Mucosa of rectum (tissue), 2 donors: ENCODE data around the gene MAGI2.

Source experiments
- H3K27ac ChIP-seq, 2 donors: one replicate each; pipeline ENCODE4 v1.7.0; 2013; ENCODE audit warnings: inconsistent platforms in 2 of 2, low read depth in 2 of 2, low read length in 2 of 2
- H3K27me3 ChIP-seq, 2 donors: one replicate each; pipeline ENCODE4 v1.7.0; 2013; ENCODE audit warnings: low read length in 2 of 2; ENCODE audit not compliant: control insufficient read depth in 2 of 2, insufficient read depth in 2 of 2
- H3K36me3 ChIP-seq, 2 donors: one replicate each; pipeline ENCODE4 v1.7.0; 2013; ENCODE audit warnings: low read length in 2 of 2; ENCODE audit not compliant: control insufficient read depth in 2 of 2, insufficient read depth in 2 of 2
- H3K4me1 ChIP-seq, 2 donors: one replicate each; pipeline ENCODE4 v1.7.0; 2013; ENCODE audit warnings: low read length in 2 of 2, mild to moderate bottlenecking in 1 of 2; ENCODE audit not compliant: control insufficient read depth in 2 of 2, insufficient read depth in 2 of 2
- H3K4me3 ChIP-seq, 2 donors: one replicate each; pipeline ENCODE4 v1.7.0; 2013; ENCODE audit warnings: low read length in 2 of 2
- H3K9ac ChIP-seq, 2 donors: one replicate each; pipeline ENCODE4 v1.7.0; 2013; ENCODE audit warnings: low read length in 2 of 2, low read depth in 1 of 2, mild to moderate bottlenecking in 1 of 2
- H3K9me3 ChIP-seq, 2 donors: one replicate each; pipeline ENCODE4 v1.7.0; 2013; ENCODE audit warnings: low read length in 2 of 2; ENCODE audit not compliant: control insufficient read depth in 2 of 2
- donor health status: healthy.
- donor health status: Normal muscosa, but diverticular disease.

Gene MAGI2

DNA sequence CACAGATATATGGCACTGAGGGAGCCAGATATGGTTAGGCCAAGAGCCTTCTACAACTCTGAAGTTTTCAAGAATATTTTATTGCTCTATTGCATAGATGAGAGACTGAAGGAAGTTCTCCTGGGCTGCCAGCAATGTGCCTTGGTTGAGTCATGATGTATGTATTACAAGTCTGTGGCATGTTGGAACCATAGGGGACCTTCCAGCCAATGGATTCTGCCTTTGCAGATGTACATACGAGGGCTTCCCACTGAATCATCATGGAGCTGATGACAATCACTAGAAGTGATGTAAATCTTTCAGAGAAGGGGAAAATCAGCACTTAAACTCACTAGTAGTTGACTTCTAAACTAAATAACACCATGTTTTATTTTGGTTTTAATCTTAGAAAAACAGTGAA is 1235.4 kb downstream of the MAGI2 start:
- Histone ChIP-seq H3K36me3 (no peaks in the 10 kb centered on the region), H3K4me1 (peaks cover 0 to 3% of the 10 kb centered on the region in 2 donors), H3K9ac (no peak overlapping the region)

DNA sequence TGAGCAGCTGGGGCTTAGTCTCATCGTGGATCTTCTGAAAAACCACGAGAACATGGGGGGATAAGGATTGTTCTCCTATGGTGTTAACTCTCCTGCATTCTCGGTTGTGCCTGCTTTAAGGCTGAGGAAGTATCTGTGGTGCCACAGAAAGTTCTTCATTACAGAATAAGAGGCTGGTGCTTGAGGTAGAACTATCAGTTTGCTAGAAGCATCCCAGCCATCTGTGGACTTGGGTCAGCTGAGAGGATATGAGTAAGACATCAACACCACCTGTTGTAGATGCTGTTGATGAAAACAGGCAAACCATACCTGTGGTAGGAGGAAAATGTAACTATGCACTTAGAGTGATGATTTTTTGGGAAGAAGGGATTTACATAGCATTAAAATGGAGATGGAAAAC is 1238.3 kb downstream of the MAGI2 start:
- H3K4me3 ChIP-seq = no peak overlapping the region
- no peaks in the 10 kb centered on the region for H3K36me3 ChIP-seq
- H3K27ac ChIP-seq = no peak overlapping the region
- no peaks in the 10 kb centered on the region for H3K27me3 ChIP-seq
- H3K9ac ChIP-seq = no peak overlapping the region
- H3K4me1 ChIP-seq = no peaks in the 10 kb centered on the region
- H3K9me3 ChIP-seq = no peaks in the 10 kb centered on the region

More for the DNA sequence above, 1235.4 kb downstream of the MAGI2 start:
- Histone ChIP-seq H3K27me3 (no peaks in the 10 kb centered on the region), H3K9me3 (no peaks in the 10 kb centered on the region), H3K4me3 (no peak overlapping the region), H3K27ac (no peak overlapping the region)

DNA sequence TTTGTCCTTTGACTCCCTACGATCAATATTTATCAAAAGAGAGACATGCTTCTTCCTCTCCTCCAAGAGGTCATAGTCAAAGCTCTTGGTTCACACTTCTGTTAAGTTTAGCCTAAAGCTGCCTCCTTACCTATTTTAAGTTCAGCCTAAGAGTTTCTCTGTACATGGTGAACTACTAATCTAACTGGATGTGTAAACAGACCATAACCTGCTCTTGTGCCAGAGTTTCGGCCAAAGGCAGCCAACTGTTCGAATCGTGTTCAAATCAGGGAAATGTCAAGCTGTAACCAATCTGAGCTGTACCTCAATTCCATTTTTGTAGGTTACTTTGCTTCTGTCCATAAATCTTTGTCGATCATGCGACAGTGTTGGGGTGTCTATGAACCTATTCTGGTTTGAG is 1240.1 kb downstream of the MAGI2 start:
- Histone ChIP-seq H3K9ac (no peak overlapping the region), H3K4me1 (no peaks in the 10 kb centered on the region), H3K27ac (no peak overlapping the region), H3K4me3 (no peak overlapping the region), H3K36me3 (no peaks in the 10 kb centered on the region), H3K9me3 (no peaks in the 10 kb centered on the region), H3K27me3 (no peaks in the 10 kb centered on the region)

DNA sequence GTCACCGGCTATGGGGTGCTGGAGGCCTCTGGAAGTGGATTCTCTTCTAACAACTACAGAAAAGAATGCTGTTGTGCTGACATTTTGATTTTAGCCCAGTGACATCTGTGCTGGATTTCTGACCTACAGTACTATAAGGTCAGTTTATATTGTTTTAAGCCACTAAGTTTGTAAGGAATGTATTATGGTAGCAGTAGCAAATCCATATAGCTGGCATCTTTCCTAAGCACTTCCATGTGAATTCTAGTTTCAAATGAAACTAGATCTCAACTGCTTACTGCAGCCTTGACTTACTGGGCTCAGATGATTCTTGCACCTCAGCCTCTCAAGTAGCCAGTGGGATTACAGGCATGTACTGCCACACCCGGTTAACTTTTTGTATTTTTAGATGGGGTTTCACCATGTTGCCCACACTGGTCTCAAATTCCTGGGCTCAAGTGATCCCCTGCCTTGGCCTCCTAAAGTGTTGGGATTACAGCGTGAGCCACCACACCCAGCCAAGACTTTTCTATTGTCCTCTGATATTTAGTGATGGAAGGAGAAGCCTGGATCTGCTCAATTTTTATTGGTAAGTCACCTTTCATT is 1240.9 kb downstream of the MAGI2 start:
- Histone ChIP-seq H3K27me3 (no peaks in the 10 kb centered on the region), H3K9ac (no peak overlapping the region), H3K36me3 (no peaks in the 10 kb centered on the region), H3K9me3 (no peaks in the 10 kb centered on the region), H3K27ac (no peak overlapping the region), H3K4me1 (no peaks in the 10 kb centered on the region), H3K4me3 (no peak overlapping the region)

DNA sequence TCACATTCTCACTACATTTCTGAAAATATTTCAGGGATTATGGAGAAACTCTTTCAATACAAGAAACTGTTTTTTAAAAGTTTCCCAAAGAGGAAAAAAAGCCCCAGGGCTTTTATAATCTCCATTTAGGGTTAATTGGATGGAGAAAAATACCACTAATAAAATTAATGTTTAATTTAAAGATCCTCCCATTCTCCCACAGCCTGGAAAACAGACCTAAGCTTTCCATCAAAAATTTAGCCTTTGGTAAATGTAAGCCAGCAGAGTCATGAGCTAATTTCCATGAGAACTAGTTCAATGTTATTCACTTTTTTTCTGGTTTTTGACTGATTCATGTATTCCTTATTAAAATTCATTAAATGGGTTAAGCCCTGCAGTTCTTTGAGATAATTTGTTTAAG is 1246.2 kb downstream of the MAGI2 start:
- Histone ChIP-seq H3K27me3 (no peaks in the 10 kb centered on the region), H3K27ac (no peak overlapping the region), H3K36me3 (no peaks in the 10 kb centered on the region), H3K9me3 (no peaks in the 10 kb centered on the region), H3K4me3 (no peak overlapping the region), H3K4me1 (no peaks in the 10 kb centered on the region), H3K9ac (no peak overlapping the region)

DNA sequence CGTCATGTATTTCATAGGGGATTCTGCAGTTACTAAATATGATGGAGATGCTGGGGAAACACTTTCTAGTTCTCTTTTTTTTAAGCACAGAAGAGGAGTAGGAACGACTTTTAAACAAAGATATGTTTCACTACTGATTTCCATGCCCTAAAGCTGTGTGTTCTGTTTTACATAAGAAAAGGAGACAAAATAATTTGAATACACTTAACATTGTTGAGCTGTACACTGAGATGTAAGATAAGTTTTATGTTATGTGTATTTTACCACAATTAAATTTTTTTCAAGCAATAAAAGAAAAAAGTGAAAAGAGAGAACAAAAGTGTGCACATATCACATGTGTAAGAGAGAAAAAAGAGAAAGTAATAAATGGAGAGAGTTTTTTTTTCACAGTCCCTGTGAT is 1246.7 kb downstream of the MAGI2 start:
- Histone ChIP-seq H3K9ac (no peak overlapping the region), H3K9me3 (no peaks in the 10 kb centered on the region), H3K36me3 (no peaks in the 10 kb centered on the region), H3K27ac (no peak overlapping the region), H3K4me3 (no peak overlapping the region), H3K27me3 (no peaks in the 10 kb centered on the region), H3K4me1 (no peaks in the 10 kb centered on the region)

DNA sequence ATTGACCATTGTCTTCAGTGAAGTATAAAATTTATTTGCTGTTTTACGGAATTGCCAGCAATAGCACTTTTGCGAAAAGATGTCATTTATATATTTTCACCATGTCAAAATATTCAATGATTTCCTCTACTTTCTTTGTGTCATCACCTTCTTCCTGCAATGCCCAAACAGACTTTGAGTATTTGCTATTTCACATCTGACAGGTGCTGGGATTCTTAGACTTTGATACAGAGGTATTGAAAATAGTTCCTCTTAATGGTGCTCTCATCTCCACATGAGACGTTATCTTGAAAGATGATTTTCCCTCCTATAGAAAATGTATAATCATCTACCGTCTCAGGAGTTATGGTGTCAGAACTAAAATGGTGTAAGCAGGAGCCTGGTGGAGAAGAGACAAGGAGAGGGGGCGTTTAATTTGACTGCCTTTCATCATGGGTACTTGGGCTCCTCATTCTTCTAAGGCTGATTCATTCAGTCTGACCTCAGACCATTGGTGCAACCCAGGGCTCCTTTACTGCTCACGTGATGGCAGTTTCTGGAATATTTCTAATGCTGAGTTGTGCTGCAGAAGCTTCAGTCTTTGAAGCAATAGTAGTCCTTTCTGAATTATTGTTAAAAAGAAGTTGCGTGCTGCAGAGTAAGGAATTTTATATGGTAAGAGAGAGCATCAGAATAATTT is 1250.3 kb downstream of the MAGI2 start:
- Histone ChIP-seq H3K27me3 (no peaks in the 10 kb centered on the region), H3K27ac (no peak overlapping the region), H3K9ac (no peak overlapping the region), H3K36me3 (no peaks in the 10 kb centered on the region), H3K4me1 (no peaks in the 10 kb centered on the region), H3K9me3 (no peaks in the 10 kb centered on the region), H3K4me3 (no peak overlapping the region)

DNA sequence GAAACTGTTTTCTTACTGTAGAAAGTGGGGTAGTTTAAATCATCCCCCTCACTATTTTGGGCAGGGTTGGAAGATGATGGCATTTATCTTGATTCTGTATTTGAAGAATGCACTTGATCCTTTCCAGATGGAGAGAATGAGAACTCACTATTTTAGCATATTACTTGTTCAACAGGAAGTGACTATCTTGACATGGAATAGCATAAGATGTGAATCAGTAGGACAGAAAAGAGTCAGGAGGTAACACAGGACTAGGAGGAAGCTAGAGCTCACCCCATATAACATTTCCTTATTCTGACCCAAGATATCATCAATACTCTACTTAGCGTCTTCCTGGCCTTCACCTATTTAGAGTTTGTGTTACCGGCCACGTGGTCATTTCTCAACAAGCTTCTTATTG is 1254.7 kb downstream of the MAGI2 start:
- Histone ChIP-seq H3K4me1 (no peaks in the 10 kb centered on the region), H3K27ac (no peak overlapping the region), H3K27me3 (no peaks in the 10 kb centered on the region), H3K36me3 (no peaks in the 10 kb centered on the region), H3K4me3 (no peak overlapping the region), H3K9ac (no peak overlapping the region), H3K9me3 (no peaks in the 10 kb centered on the region)

DNA sequence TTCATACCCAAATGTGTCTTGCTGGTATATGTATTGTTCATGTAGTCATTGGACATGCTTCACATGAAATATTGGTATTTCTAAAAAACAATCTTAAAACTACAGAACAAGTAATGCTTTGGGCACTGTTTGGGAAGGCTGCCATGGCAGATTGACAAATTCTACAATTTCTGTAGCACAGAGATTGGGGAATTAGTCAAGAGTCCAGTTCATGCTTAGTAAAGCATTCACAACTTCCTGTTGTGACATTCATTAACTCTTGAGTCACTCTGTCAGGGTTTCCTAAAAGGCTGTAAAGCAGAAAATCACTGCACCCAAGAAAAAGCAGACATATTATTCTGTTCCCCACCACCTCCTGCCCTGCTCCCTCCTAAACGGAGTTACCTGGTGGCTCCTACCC is 1256.0 kb downstream of the MAGI2 start:
- Histone ChIP-seq H3K27ac (no peak overlapping the region), H3K9me3 (no peaks in the 10 kb centered on the region), H3K4me3 (no peak overlapping the region), H3K36me3 (no peaks in the 10 kb centered on the region), H3K9ac (no peak overlapping the region), H3K27me3 (no peaks in the 10 kb centered on the region), H3K4me1 (no peaks in the 10 kb centered on the region)

DNA sequence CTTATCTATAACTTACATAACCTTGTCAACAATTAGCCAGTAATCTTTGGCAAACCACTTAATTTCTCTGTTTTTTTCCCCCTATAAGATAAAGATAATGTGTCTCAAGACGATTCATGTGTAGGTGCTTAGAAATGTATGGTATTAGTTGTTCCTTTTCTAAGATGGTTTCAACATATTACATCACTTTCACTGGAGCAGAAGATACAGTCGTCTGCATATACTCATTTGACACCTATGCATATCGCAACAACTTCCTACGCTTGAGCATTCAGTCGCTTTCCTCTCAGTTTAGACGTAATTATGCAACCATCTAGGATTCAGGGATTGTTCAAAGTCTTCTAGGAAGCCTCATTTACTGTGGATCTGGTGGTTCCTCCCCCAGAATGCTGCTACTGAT is 1258.2 kb downstream of the MAGI2 start:
- Histone ChIP-seq H3K4me1 (no peaks in the 10 kb centered on the region), H3K36me3 (no peaks in the 10 kb centered on the region)

More for the DNA sequence above, 1258.2 kb downstream of the MAGI2 start:
- Histone ChIP-seq H3K27ac (no peak overlapping the region), H3K27me3 (no peaks in the 10 kb centered on the region), H3K4me3 (no peak overlapping the region), H3K9me3 (no peaks in the 10 kb centered on the region), H3K9ac (no peak overlapping the region)
